Measurements from ENCODE around the gene SLC44A1.

GRCh38 chr9:105339849-105340248 lies 95.4 kb downstream of the SLC44A1 start:
- TF ChIP-seq, protein P1, sequence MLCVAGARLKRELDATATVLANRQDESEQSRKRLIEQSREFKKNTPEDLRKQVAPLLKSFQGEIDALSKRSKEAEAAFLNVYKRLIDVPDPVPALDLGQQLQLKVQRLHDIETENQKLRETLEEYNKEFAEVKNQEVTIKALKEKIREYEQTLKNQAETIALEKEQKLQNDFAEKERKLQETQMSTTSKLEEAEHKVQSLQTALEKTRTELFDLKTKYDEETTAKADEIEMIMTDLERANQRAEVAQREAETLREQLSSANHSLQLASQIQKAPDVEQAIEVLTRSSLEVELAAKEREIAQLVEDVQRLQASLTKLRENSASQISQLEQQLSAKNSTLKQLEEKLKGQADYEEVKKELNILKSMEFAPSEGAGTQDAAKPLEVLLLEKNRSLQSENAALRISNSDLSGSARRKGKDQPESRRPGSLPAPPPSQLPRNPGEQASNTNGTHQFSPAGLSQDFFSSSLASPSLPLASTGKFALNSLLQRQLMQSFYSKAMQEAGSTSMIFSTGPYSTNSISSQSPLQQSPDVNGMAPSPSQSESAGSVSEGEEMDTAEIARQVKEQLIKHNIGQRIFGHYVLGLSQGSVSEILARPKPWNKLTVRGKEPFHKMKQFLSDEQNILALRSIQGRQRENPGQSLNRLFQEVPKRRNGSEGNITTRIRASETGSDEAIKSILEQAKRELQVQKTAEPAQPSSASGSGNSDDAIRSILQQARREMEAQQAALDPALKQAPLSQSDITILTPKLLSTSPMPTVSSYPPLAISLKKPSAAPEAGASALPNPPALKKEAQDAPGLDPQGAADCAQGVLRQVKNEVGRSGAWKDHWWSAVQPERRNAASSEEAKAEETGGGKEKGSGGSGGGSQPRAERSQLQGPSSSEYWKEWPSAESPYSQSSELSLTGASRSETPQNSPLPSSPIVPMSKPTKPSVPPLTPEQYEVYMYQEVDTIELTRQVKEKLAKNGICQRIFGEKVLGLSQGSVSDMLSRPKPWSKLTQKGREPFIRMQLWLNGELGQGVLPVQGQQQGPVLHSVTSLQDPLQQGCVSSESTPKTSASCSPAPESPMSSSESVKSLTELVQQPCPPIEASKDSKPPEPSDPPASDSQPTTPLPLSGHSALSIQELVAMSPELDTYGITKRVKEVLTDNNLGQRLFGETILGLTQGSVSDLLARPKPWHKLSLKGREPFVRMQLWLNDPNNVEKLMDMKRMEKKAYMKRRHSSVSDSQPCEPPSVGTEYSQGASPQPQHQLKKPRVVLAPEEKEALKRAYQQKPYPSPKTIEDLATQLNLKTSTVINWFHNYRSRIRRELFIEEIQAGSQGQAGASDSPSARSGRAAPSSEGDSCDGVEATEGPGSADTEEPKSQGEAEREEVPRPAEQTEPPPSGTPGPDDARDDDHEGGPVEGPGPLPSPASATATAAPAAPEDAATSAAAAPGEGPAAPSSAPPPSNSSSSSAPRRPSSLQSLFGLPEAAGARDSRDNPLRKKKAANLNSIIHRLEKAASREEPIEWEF (IDR thresholded peaks at IDR 0.05; ENCODE audit: insufficient replicate concordance, low read depth, low read length): no peak
- TF ChIP-seq, protein P2, sequence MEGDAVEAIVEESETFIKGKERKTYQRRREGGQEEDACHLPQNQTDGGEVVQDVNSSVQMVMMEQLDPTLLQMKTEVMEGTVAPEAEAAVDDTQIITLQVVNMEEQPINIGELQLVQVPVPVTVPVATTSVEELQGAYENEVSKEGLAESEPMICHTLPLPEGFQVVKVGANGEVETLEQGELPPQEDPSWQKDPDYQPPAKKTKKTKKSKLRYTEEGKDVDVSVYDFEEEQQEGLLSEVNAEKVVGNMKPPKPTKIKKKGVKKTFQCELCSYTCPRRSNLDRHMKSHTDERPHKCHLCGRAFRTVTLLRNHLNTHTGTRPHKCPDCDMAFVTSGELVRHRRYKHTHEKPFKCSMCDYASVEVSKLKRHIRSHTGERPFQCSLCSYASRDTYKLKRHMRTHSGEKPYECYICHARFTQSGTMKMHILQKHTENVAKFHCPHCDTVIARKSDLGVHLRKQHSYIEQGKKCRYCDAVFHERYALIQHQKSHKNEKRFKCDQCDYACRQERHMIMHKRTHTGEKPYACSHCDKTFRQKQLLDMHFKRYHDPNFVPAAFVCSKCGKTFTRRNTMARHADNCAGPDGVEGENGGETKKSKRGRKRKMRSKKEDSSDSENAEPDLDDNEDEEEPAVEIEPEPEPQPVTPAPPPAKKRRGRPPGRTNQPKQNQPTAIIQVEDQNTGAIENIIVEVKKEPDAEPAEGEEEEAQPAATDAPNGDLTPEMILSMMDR (IDR thresholded peaks at IDR 0.05 in 2 of 3, conservative IDR thresholded peaks at IDR 0.05 in 1 of 3; ENCODE audit: control insufficient read depth in 2 of 3, extremely low read depth in 1 of 3, insufficient read depth in 1 of 3, low read depth in 3 of 3, low read length in 3 of 3): no peak
- TF ChIP-seq ZBTB33 (IDR thresholded peaks at IDR 0.05): no peak
- no peak for TF ChIP-seq RAD21 (IDR thresholded peaks at IDR 0.05; ENCODE audit: insufficient read depth, low read depth, low read length)
- no peak for TF ChIP-seq GABPA (IDR thresholded peaks at IDR 0.05; ENCODE audit: low read depth)
- no peak for TF ChIP-seq SREBF1 (IDR thresholded peaks at IDR 0.05; ENCODE audit: low read length)
- TF ChIP-seq IKZF1 (conservative IDR thresholded peaks at IDR 0.05): 0 out of 2 replicates have a peak, but pooled peaks have one; percentile 22
- no peak for TF ChIP-seq POLR2A (IDR thresholded peaks at IDR 0.05; ENCODE audit: low read depth, low read length)
- no peak for TF ChIP-seq RCOR1 (conservative IDR thresholded peaks at IDR 0.05; ENCODE audit: low read depth, low read length)
- TF ChIP-seq RAD51 (IDR thresholded peaks at IDR 0.05): no peak
- TF ChIP-seq, protein P3, sequence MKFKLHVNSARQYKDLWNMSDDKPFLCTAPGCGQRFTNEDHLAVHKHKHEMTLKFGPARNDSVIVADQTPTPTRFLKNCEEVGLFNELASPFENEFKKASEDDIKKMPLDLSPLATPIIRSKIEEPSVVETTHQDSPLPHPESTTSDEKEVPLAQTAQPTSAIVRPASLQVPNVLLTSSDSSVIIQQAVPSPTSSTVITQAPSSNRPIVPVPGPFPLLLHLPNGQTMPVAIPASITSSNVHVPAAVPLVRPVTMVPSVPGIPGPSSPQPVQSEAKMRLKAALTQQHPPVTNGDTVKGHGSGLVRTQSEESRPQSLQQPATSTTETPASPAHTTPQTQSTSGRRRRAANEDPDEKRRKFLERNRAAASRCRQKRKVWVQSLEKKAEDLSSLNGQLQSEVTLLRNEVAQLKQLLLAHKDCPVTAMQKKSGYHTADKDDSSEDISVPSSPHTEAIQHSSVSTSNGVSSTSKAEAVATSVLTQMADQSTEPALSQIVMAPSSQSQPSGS (IDR thresholded peaks at IDR 0.05; ENCODE audit: low read length): no peak
- no peak for TF ChIP-seq ATF3 (IDR thresholded peaks at IDR 0.05; ENCODE audit: borderline replicate concordance, extremely low read depth, low read depth, low read length)
- TF ChIP-seq ELK1 (IDR thresholded peaks at IDR 0.05; ENCODE audit: low read depth, low read length): no peak

Data from GM12878 (cell line).